Esophagus muscularis mucosa (tissue), 4 donors: Measurements from ENCODE around the gene EMILIN1. TPM values are rescaled to one million over a fixed set of nuclear protein-coding genes. Genes with fewer than 3 reads are reported as not detected.

ENCODE experiments used
- DNase-seq: peaks from one replicate; pipeline ENCODE4 v3.0.0-alpha.2; 2017; ENCODE audit errors: extremely low spot score
- H3K27ac ChIP-seq, 4 donors: fragments of 200-600 bp; sonication (generic); replicated peaks in 1 of 4; 1 replicate in 3 of 4; 2 replicates in 1 of 4; pipeline ENCODE4 v1.5.1; 2016 to 2019; ENCODE audit warnings: mild to moderate bottlenecking in 1 of 4
- H3K27me3 ChIP-seq, 4 donors: fragments of 200-600 bp; sonication (generic); one replicate each; pipeline versions ENCODE4 v1.5.1 to v1.6.0; 2016 to 2019
- H3K36me3 ChIP-seq, 4 donors: fragments of 200-600 bp; sonication (generic); one replicate each; pipeline ENCODE4 v1.5.1; 2016 to 2019
- H3K4me1 ChIP-seq, 4 donors: fragments of 200-600 bp; sonication (generic); one replicate each; pipeline ENCODE4 v1.5.1; 2016 to 2019
- H3K4me3 ChIP-seq, 4 donors: fragments of 200-600 bp; sonication (generic); 1 replicate in 2 of 4; 2 replicates in 2 of 4; pipeline ENCODE4 v1.5.1; 2016 to 2019; ENCODE audit warnings: mild to moderate bottlenecking in 4 of 4, moderate library complexity in 1 of 4
- H3K9me3 ChIP-seq, 4 donors: fragments of 200-600 bp; sonication (generic); 1 replicate in 3 of 4; 2 replicates in 1 of 4; pipeline ENCODE4 v1.5.1; 2016 to 2019
- EP300 ChIP-seq: sonication (generic); formaldehyde crosslinking; IDR thresholded peaks from one replicate; pipeline ENCODE4 v1.6.1; 2017; ENCODE audit warnings: antibody characterized with exemption
- POLR2A ChIP-seq: fragments of 450-650 bp; IDR thresholded peaks from one replicate; pipeline ENCODE4 v1.6.1; 2017; ENCODE audit warnings: antibody characterized with exemption, moderate library complexity, mild to moderate bottlenecking, low read depth
- POLR2AphosphoS5 ChIP-seq, 2 donors: sonication (generic); formaldehyde crosslinking; IDR thresholded peaks; one replicate each; pipeline ENCODE4 v1.6.1; 2017; ENCODE audit warnings: antibody characterized with exemption in 2 of 2
- WGBS: methylation state at CpG from one replicate; pipeline ENCODE4 v1.1.5; 2018; 5-methylcytosine and 5-hydroxymethylcytosine counted together
- intact Hi-C: fragments of 100-400 bp; cut with DNase I; formaldehyde crosslinking; loops from one replicate; pipeline ENCODE4 v1.15.1; 2023
- total RNA-seq, 4 donors: library from RNA; depleted of rRNA; stranded (reverse); fragments of >200 nt; gene quantifications; one replicate each; pipeline versions ENCODE4 v1.1.0 to v1.2.1, GENCODE V29; 2016
- TF ChIP-seq, protein P1 (sequence below), 3 experiments: fragments of 200-600 bp in 2 of 3; fragments of 450-650 bp in 1 of 3; sonication (generic) in 2 of 3; IDR thresholded peaks; one replicate each; pipeline ENCODE4 v1.5.1; 2017 to 2019; ENCODE audit warnings: antibody characterized with exemption in 3 of 3, mild to moderate bottlenecking in 2 of 3, moderate library complexity in 1 of 3

The EMILIN1 gene
- total RNA-seq, 4 donors from 2014 or later: 126 to 288 (median 168) TPM

DNA sequence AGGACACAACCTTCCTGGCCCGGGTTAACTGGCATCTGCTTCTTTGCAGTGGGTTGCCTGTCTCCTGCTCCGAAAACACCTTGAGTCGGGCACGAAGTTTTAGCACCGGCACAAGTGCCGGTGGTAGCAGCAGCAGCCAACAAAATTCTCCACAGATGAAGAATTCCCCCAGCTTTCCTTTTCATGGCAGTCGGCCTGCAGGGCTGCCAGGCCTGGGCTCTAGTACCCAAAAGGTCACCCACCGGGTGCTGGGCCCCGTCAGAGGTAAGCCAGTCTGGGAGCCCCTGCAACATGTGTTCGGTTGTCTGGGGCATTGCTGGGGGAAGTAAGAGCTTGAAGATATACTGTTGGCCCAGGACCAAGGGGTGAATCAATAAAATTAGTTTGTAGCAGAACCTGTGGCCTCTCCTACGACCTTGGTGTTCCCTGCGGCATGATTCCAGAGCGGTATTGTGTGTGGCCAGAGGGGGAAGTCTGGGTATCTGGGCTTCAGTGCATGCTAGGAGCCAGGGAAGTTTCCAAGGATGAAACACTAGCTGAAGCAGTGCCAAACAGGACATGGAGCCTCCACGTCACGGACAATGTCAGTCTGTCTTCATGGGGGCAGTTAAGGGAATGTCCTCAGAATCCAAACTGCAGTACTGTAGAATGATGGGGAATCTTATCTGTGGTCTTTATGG, 19.1 kb upstream of the EMILIN1 start:
- H3K9me3 ChIP-seq: no peaks in the 10 kb centered on the region
- H3K4me3 ChIP-seq: no peak overlapping the region
- H3K27me3 ChIP-seq: no peaks in the 10 kb centered on the region
- H3K36me3 ChIP-seq: peaks cover 17 to 72% (median 65%) of the 10 kb centered on the region in 4 donors
- intact Hi-C loops: no loop called here
- WGBS: 81% methylated on average over 15 of the region's 15 CpGs
- peaks cover 0 to 27% (median 10%) of the 10 kb centered on the region in 4 donors for H3K4me1 ChIP-seq
- TF ChIP-seq EP300 (no peak), POLR2A (no peak), POLR2AphosphoS5 (IDR thresholded peaks at IDR 0.05) (no peak)
- TF ChIP-seq, protein P1, sequence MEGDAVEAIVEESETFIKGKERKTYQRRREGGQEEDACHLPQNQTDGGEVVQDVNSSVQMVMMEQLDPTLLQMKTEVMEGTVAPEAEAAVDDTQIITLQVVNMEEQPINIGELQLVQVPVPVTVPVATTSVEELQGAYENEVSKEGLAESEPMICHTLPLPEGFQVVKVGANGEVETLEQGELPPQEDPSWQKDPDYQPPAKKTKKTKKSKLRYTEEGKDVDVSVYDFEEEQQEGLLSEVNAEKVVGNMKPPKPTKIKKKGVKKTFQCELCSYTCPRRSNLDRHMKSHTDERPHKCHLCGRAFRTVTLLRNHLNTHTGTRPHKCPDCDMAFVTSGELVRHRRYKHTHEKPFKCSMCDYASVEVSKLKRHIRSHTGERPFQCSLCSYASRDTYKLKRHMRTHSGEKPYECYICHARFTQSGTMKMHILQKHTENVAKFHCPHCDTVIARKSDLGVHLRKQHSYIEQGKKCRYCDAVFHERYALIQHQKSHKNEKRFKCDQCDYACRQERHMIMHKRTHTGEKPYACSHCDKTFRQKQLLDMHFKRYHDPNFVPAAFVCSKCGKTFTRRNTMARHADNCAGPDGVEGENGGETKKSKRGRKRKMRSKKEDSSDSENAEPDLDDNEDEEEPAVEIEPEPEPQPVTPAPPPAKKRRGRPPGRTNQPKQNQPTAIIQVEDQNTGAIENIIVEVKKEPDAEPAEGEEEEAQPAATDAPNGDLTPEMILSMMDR (IDR thresholded peaks at IDR 0.05): no peak
- peak overlapping the region in 1 of 4 donors; percentile 16 for H3K27ac ChIP-seq
- no peak for DNase-seq

DNA sequence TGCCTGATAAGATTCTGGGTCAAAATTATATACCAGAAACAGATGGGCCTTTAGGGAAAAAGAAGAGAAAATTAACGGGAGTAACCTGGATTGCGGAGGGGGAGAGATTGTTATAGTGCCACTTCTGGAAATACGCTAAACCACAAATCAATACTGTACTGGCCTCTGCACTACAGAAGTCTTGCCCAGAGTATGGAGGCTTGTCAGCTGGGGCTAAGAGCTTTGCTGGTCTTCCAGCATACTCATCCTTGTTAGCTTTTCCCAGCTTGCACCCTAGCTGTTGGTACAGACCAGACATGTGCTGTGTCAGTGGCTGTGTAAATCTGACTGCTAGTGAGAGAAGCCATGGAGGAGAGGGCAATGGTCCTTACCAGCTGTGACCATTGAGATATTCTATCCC, 18.1 kb upstream of the EMILIN1 start:
- 94% methylated on average over 3 of the region's 3 CpGs for WGBS
- no peak for DNase-seq
- TF ChIP-seq EP300: no peak
- no peak for TF ChIP-seq POLR2A
- peak in 1 of 2 donors; percentile 15 for TF ChIP-seq POLR2AphosphoS5 (IDR thresholded peaks at IDR 0.05)
- Histone ChIP-seq H3K27ac (no peak overlapping the region), H3K36me3 (peaks cover 17 to 68% (median 59%) of the 10 kb centered on the region in 4 donors), H3K4me3 (no peak overlapping the region), H3K27me3 (no peaks in the 10 kb centered on the region), H3K4me1 (peaks cover 0 to 24% (median 11%) of the 10 kb centered on the region in 4 donors), H3K9me3 (no peaks in the 10 kb centered on the region)
- intact Hi-C loops: no loop called here

DNA sequence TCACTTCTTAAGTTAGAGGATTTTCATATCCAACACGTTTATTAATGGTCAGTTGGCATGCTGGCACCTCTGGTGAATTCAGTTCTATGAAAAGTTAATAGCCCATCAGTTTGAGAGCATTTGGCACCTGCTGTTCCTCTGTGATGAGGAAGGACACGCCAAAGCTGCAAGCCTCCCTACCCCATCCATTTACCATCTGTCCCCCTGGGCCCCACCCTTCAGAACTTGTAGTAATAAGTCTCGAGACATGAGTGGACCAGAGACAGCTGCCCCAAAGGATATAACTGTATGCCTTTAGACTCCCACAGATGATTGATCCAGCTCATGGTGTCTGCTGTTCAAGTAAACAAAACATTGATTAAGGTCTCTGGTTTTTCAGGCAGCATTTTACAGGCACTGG, 13.3 kb upstream of the EMILIN1 start:
- Histone ChIP-seq H3K9me3 (no peaks in the 10 kb centered on the region), H3K27me3 (no peaks in the 10 kb centered on the region), H3K4me1 (peaks cover 19 to 42% (median 36%) of the 10 kb centered on the region in 4 donors), H3K36me3 (peaks cover 5 to 65% (median 47%) of the 10 kb centered on the region in 4 donors), H3K27ac (no peak overlapping the region), H3K4me3 (no peak overlapping the region)
- 85% methylated on average over 3 of the region's 3 CpGs for WGBS
- intact Hi-C loops: no loop called here
- no peak for DNase-seq
- TF ChIP-seq EP300: no peak
- TF ChIP-seq POLR2AphosphoS5 (IDR thresholded peaks at IDR 0.05): no peak
- TF ChIP-seq, protein P1 (IDR thresholded peaks at IDR 0.05): no peak
- no peak for TF ChIP-seq POLR2A

DNA sequence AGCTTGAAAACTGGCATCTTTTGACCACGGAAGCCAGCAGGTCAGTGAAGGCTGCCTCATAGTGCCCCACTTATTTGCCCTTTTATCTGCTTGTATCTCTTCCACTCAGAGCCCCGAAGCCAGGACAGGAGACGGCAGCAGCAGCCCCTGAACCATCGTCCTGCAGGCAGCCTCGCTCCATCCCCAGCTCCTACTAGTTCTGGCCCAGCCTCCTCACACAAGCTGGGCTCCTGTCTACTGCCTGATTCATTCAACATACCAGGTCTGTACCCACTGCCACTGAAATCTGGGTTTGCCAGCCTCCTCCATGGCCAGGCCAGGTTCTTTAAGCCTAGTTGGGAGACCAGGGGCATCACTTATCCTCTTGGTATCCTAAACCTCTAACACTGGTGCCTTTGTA, 11.0 kb upstream of the EMILIN1 start:
- DNase-seq: no peak
- peaks cover 32 to 58% (median 50%) of the 10 kb centered on the region in 4 donors for H3K4me1 ChIP-seq

DNA sequence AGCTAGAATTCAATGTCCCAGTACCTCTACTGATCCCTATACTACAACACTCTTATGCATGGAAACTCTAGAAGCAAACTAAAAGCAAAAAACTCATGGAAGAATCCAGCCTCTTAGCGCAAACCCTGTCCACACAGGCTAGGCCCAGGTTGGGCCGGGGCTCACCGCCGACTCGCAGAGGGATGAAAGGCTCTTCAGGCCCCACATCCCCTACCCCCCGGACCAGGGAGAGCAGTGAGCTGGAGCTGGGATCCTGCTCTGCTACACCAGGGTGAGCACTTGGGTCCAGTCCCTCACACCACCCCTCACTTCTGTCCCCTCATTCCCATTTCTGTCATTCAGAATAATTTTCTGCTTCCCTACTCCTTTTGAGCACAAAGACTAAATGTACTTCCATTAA, 9.0 kb upstream of the EMILIN1 start:
- Histone ChIP-seq H3K27me3 (no peaks in the 10 kb centered on the region), H3K4me1 (peaks cover 48 to 69% (median 62%) of the 10 kb centered on the region in 4 donors), H3K9me3 (no peaks in the 10 kb centered on the region), H3K27ac (peak overlapping the region in 3 of 4 donors; percentile 98 to 99 (median 98)), H3K36me3 (peaks cover 5 to 54% (median 36%) of the 10 kb centered on the region in 4 donors), H3K4me3 (no peak overlapping the region)
- TF ChIP-seq, protein P1 (IDR thresholded peaks at IDR 0.05): no peak
- TF ChIP-seq POLR2A (no peak), POLR2AphosphoS5 (IDR thresholded peaks at IDR 0.05) (no peak), EP300 (no peak)
- DNase-seq: no peak
- intact Hi-C loops: no loop called here
- 87% methylated on average over 5 of the region's 6 CpGs for WGBS

More for the DNA sequence above, 11.0 kb upstream of the EMILIN1 start:
- Histone ChIP-seq H3K36me3 (peaks cover 5 to 61% (median 40%) of the 10 kb centered on the region in 4 donors), H3K27me3 (no peaks in the 10 kb centered on the region), H3K4me3 (no peak overlapping the region), H3K9me3 (no peaks in the 10 kb centered on the region), H3K27ac (no peak overlapping the region)
- TF ChIP-seq, protein P1 (IDR thresholded peaks at IDR 0.05): no peak
- no peak for TF ChIP-seq POLR2A
- no peak for TF ChIP-seq POLR2AphosphoS5 (IDR thresholded peaks at IDR 0.05)
- TF ChIP-seq EP300: no peak
- 94% methylated on average over 5 of the region's 5 CpGs for WGBS
- intact Hi-C loops: no loop called here
